H9 (cell line): ENCODE data around the gene ZNHIT2. TPM values are rescaled to one million over a fixed set of nuclear protein-coding genes. Genes with fewer than 3 reads are reported as not detected.

Source experiments
- DNase-seq: peaks from one replicate; pipeline ENCODE4 v3.0.0-alpha.2; 2017
- H2AFZ ChIP-seq: one replicate; pipeline ENCODE4 v1.6.1; 2013; ENCODE audit warnings: mild to moderate bottlenecking, low read length, control low read depth, moderate library complexity
- H2AK5ac ChIP-seq: 2 replicates; pipeline ENCODE4 v1.6.1; 2013; ENCODE audit warnings: low read length, control low read depth, mixed read lengths; ENCODE audit not compliant: insufficient read length
- H2BK120ac ChIP-seq: one replicate; pipeline ENCODE4 v1.6.1; 2013; ENCODE audit warnings: low read depth, mild to moderate bottlenecking, low read length, control low read depth, inconsistent platforms; ENCODE audit not compliant: poor library complexity, severe bottlenecking
- H2BK12ac ChIP-seq: 2 replicates; pipeline ENCODE4 v1.6.1; 2013; ENCODE audit warnings: low read length, control low read depth, mixed read lengths, low read depth; ENCODE audit not compliant: insufficient read length
- H2BK15ac ChIP-seq: 2 replicates; pipeline ENCODE4 v1.6.1; 2013; ENCODE audit warnings: low read depth, low read length, control low read depth
- H2BK20ac ChIP-seq: one replicate; pipeline ENCODE4 v1.6.1; 2013; ENCODE audit warnings: low read depth, mild to moderate bottlenecking, low read length, control low read depth, inconsistent platforms; ENCODE audit not compliant: poor library complexity, severe bottlenecking
- H2BK5ac ChIP-seq: 2 replicates; pipeline ENCODE4 v1.6.1; 2013; ENCODE audit warnings: low read length, control low read depth, mixed read lengths; ENCODE audit not compliant: insufficient read length
- H3K14ac ChIP-seq: 2 replicates; pipeline ENCODE4 v1.6.1; 2013; ENCODE audit warnings: low read length, control low read depth; ENCODE audit not compliant: insufficient read depth
- H3K18ac ChIP-seq: 2 replicates; pipeline ENCODE4 v1.6.1; 2013; ENCODE audit warnings: low read depth, mild to moderate bottlenecking, mixed read lengths, low read length, control low read depth; ENCODE audit not compliant: insufficient read length
- H3K23ac ChIP-seq: 2 replicates; pipeline ENCODE4 v1.6.1; 2013; ENCODE audit warnings: low read length, control low read depth, mixed read lengths, low read depth; ENCODE audit not compliant: insufficient read length
- H3K23me2 ChIP-seq: 2 replicates; pipeline ENCODE4 v1.6.1; 2013; ENCODE audit warnings: low read depth, mild to moderate bottlenecking, mixed read lengths, low read length, control low read depth; ENCODE audit not compliant: insufficient read length, poor library complexity, severe bottlenecking
- H3K27ac ChIP-seq: 2 replicates; pipeline ENCODE4 v1.5.1; 2013; ENCODE audit warnings: low read length, control low read depth, mixed read lengths, low read depth; ENCODE audit not compliant: insufficient read length
- H3K27me3 ChIP-seq: 2 replicates; pipeline ENCODE4 v1.6.1; 2013; ENCODE audit warnings: low read length, control low read depth, inconsistent platforms; ENCODE audit not compliant: insufficient read depth
- H3K4ac ChIP-seq: 2 replicates; pipeline ENCODE4 v1.6.1; 2013; ENCODE audit warnings: low read depth, mild to moderate bottlenecking, control low read depth, inconsistent platforms, low read length, moderate library complexity
- H3K4me1 ChIP-seq: 2 replicates; pipeline ENCODE4 v1.6.1; 2013; ENCODE audit warnings: low read length, control low read depth, inconsistent platforms; ENCODE audit not compliant: insufficient read depth
- H3K4me2 ChIP-seq: 2 replicates; pipeline ENCODE4 v1.6.1; 2013; ENCODE audit warnings: low read length, control low read depth, mixed read lengths; ENCODE audit not compliant: insufficient read length, insufficient read depth
- H3K56ac ChIP-seq: 2 replicates; pipeline ENCODE4 v1.6.1; 2013; ENCODE audit warnings: low read depth, mild to moderate bottlenecking, mixed read lengths, low read length, control low read depth; ENCODE audit not compliant: insufficient read length
- H3K79me1 ChIP-seq: 2 replicates; pipeline ENCODE4 v1.6.1; 2013; ENCODE audit warnings: low read depth, mild to moderate bottlenecking, moderate library complexity, low read length, control low read depth, inconsistent platforms; ENCODE audit not compliant: insufficient read depth, poor library complexity, severe bottlenecking
- H3K79me2 ChIP-seq: 2 replicates; pipeline ENCODE4 v1.6.1; 2013; ENCODE audit warnings: low read length, control low read depth, inconsistent platforms; ENCODE audit not compliant: insufficient read depth
- H3K9ac ChIP-seq: 2 replicates; pipeline ENCODE4 v1.6.1; 2013; ENCODE audit warnings: low read length, control low read depth, mixed read lengths; ENCODE audit not compliant: insufficient read length; ENCODE audit errors: extremely low read depth
- H3K9me3 ChIP-seq: one replicate; pipeline ENCODE4 v1.6.1; 2013; ENCODE audit warnings: low read depth, low read length, inconsistent platforms; ENCODE audit not compliant: control insufficient read depth
- H3T11ph ChIP-seq: one replicate; pipeline ENCODE4 v1.6.1; 2013; ENCODE audit warnings: mild to moderate bottlenecking, low read length, control low read depth, inconsistent platforms
- H4K20me1 ChIP-seq: one replicate; pipeline ENCODE4 v1.6.1; 2013; ENCODE audit not compliant: control insufficient read depth, insufficient read length, insufficient read depth
- H4K5ac ChIP-seq: 2 replicates; pipeline ENCODE4 v1.6.1; 2013; ENCODE audit warnings: low read depth, mild to moderate bottlenecking, mixed read lengths, low read length, control low read depth; ENCODE audit not compliant: insufficient read length
- H4K8ac ChIP-seq: replicated peaks from 2 replicates; pipeline ENCODE4 v1.6.1; 2013; ENCODE audit warnings: low read length, control low read depth, mixed read lengths, low read depth; ENCODE audit not compliant: insufficient read length
- H4K91ac ChIP-seq: 2 replicates; pipeline ENCODE4 v1.6.1; 2013; ENCODE audit warnings: low read depth, mild to moderate bottlenecking, moderate library complexity, mixed read lengths, low read length, control low read depth; ENCODE audit not compliant: insufficient read length
- H3K27ac Mint-ChIP-seq, 3 experiments: 2 replicates in 2 of 3; 3 replicates in 1 of 3; pipeline ENCODE4 v1.8.0; 2020 to 2021; ENCODE audit warnings: mixed read lengths in 3 of 3, mild to moderate bottlenecking in 1 of 3, moderate library complexity in 1 of 3
- H3K27me3 Mint-ChIP-seq: 2 replicates; pipeline ENCODE4 v1.8.0; 2021; ENCODE audit warnings: low read depth, mild to moderate bottlenecking, moderate library complexity, mixed read lengths
- H3K36me3 Mint-ChIP-seq, 3 experiments: 2 replicates in 2 of 3; 3 replicates in 1 of 3; pipeline ENCODE4 v1.8.0; 2020 to 2021; ENCODE audit warnings: low read depth in 3 of 3, mixed read lengths in 3 of 3; ENCODE audit not compliant: insufficient read depth in 1 of 3
- H3K4me1 Mint-ChIP-seq, 2 experiments: 2 replicates each; pipeline ENCODE4 v1.8.0; 2020; ENCODE audit warnings: mixed read lengths in 2 of 2
- H3K4me3 Mint-ChIP-seq, 2 experiments: 2 replicates in 1 of 2; 3 replicates in 1 of 2; pipeline ENCODE4 v1.8.0; 2020 to 2021; ENCODE audit warnings: mild to moderate bottlenecking in 2 of 2, mixed read lengths in 2 of 2, moderate library complexity in 1 of 2
- H3K9me3 Mint-ChIP-seq, 2 experiments: 2 replicates in 1 of 2; 3 replicates in 1 of 2; pipeline ENCODE4 v1.8.0; 2020; ENCODE audit warnings: mild to moderate bottlenecking in 2 of 2, mixed read lengths in 2 of 2, moderate library complexity in 1 of 2
- WGBS: extraction: QIAGEN DNeasy Blood & Tissue Kit; methylation state at CpG from one replicate; pipeline ENCODE4 v1.1.7; 2013; ENCODE audit warnings: missing lambda C conversion rate, low lambda C conversion rate, mixed read lengths; ENCODE audit not compliant: insufficient read length; ENCODE audit errors: extremely low coverage; 5-methylcytosine and 5-hydroxymethylcytosine counted together
- total RNA-seq: library from RNA; stranded (reverse); gene quantifications from 2 replicates; pipeline ENCODE4 v1.2.1, GENCODE V29; 2021
- TF ChIP-seq, protein P1 (sequence below): fragments of 200-600 bp; sonication (generic); conservative IDR thresholded peaks from 3 replicates; pipeline ENCODE4 v1.8.0; 2021; ENCODE audit warnings: antibody characterized with exemption, mild to moderate bottlenecking

Gene ZNHIT2
- total RNA-seq, 1 experiment from 2014 or later = 18.3 TPM

DNA sequence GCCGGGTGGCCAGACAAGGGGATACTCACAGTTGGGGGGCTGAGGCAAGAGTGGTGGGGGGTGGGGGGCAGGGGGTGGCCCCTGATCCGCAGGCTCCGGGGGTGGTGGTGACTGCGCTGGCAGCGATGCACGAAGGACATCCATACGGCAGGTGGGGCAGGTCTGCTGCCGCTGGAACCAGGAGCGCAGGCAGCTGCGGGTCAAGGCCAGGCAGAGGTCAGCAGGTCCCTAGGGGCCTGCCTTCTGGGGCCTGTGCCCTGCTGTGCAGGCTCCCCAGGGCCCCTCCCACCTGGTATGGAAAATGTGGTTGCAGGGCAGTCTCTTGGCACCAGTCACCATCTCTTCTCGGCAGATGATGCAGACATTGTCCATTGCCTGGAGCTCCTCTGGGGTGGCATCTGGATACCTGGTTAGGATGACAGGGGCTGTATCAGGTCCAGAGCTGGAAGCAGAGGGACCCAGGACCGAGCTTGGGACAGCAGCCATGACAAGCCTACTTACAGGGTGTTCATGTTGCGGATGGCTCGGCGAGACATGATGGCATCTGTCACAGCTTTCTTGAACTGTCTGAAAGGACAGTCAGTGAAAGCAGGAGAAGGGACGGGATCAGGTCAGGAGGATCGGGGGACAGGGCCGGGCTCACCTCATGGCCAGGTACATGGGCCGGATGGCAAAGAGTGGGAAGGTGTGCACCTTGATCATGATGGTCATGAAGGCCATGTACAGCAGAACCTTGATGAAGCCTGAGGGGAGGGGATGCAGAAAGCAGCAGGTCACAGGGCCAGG, 13.3 kb upstream of the ZNHIT2 start:
- Mint-ChIP-seq H3K27ac (no peak overlapping the region; a peak in 1 of 7 replicates), H3K36me3 (peaks cover 8 to 52% (median 47%) of the 10 kb centered on the region in 3 experiments; a peak in 6 of 7 replicates), H3K4me1 (peaks cover 11 to 16% of the 10 kb centered on the region in 2 experiments), H3K9me3 (no peaks in the 10 kb centered on the region; a peak in 1 of 5 replicates), H3K4me3 (peak overlapping the region in 1 of 2 experiments; percentile 31; a peak in 1 of 5 replicates), H3K27me3 (no peaks in the 10 kb centered on the region)
- H3K18ac ChIP-seq = no peak overlapping the region
- H2BK5ac ChIP-seq = no peak overlapping the region
- H3K79me2 ChIP-seq = no peaks in the 10 kb centered on the region
- H3K56ac ChIP-seq = no peak overlapping the region
- WGBS = no CpG with 5 or more reads among the region's 19 CpGs
- H3K23me2 ChIP-seq = peaks cover 14% of the 10 kb centered on the region
- H3K79me1 ChIP-seq = no peaks in the 10 kb centered on the region
- no peak overlapping the region for H2AFZ ChIP-seq
- H2BK15ac ChIP-seq = no peak overlapping the region
- no peak overlapping the region for H3K9ac ChIP-seq
- H3K9me3 ChIP-seq = no peaks in the 10 kb centered on the region
- no peaks in the 10 kb centered on the region for H4K20me1 ChIP-seq
- H3T11ph ChIP-seq = no peak overlapping the region
- no peak overlapping the region for H4K8ac ChIP-seq
- H2BK20ac ChIP-seq = no peak overlapping the region
- H3K27me3 ChIP-seq = no peaks in the 10 kb centered on the region
- H2BK120ac ChIP-seq = no peak overlapping the region
- H3K23ac ChIP-seq = no peak overlapping the region
- H3K27ac ChIP-seq = no peak overlapping the region
- no peak overlapping the region for H3K4me2 ChIP-seq
- TF ChIP-seq, protein P1, sequence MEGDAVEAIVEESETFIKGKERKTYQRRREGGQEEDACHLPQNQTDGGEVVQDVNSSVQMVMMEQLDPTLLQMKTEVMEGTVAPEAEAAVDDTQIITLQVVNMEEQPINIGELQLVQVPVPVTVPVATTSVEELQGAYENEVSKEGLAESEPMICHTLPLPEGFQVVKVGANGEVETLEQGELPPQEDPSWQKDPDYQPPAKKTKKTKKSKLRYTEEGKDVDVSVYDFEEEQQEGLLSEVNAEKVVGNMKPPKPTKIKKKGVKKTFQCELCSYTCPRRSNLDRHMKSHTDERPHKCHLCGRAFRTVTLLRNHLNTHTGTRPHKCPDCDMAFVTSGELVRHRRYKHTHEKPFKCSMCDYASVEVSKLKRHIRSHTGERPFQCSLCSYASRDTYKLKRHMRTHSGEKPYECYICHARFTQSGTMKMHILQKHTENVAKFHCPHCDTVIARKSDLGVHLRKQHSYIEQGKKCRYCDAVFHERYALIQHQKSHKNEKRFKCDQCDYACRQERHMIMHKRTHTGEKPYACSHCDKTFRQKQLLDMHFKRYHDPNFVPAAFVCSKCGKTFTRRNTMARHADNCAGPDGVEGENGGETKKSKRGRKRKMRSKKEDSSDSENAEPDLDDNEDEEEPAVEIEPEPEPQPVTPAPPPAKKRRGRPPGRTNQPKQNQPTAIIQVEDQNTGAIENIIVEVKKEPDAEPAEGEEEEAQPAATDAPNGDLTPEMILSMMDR = no peak
- no peak overlapping the region for H3K4ac ChIP-seq
- H4K5ac ChIP-seq = no peak overlapping the region
- no peak overlapping the region for H2BK12ac ChIP-seq
- no peak for DNase-seq
- no peaks in the 10 kb centered on the region for H3K4me1 ChIP-seq
- H2AK5ac ChIP-seq = no peak overlapping the region
- H4K91ac ChIP-seq = no peak overlapping the region
- no peak overlapping the region for H3K14ac ChIP-seq
